Subcutaneous adipose tissue (tissue), 4 donors: ENCODE results near the gene OTUD1. TPM values are rescaled to one million over a fixed set of nuclear protein-coding genes. Genes with fewer than 3 reads are reported as not detected.

Experiments used
- total RNA-seq, 4 donors: library from RNA; depleted of rRNA; stranded (reverse); fragments of >200 nt; gene quantifications; one replicate each; pipeline ENCODE4 v1.1.0, GENCODE V29; 2016
- TF ChIP-seq, protein P1 (sequence below): fragments of 450-650 bp; IDR thresholded peaks from one replicate; pipeline ENCODE4 v1.5.1; 2016; ENCODE audit warnings: low read depth, mild to moderate bottlenecking, control low read depth, antibody characterized with exemption, moderate library complexity

The OTUD1 gene
- total RNA-seq, 4 donors from 2014 or later = 13.8 to 17.2 (median 16.2) TPM

DNA sequence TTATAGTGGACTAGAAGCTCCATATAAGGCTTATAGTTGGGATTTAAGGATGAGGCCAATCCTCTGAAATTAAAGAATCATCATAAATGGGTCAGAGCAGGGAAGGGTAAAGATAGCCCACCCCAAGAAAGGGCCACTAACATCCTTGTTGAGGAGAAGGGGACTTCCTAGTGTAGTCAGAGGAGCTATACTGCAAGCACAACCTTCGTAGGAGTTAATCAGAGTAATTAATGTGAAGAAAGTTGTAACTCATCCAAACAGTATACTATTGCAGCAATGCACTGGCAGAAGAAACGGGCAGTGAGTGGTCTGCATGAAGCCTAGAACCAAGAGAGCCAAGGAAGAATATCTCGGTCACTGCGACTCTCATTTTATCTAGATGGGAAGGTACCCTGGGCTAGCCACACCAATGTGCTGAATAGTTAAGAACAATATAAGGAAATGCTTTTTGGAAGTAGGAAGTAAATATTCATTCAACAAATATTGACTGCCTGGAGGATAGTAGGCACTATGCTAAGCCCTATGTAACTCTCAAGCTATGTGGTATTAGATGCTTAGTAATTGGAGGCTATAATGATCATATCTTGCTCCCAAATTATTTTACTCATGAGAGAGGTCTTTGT is 13.3 kb downstream of the OTUD1 start:
- TF ChIP-seq, protein P1, sequence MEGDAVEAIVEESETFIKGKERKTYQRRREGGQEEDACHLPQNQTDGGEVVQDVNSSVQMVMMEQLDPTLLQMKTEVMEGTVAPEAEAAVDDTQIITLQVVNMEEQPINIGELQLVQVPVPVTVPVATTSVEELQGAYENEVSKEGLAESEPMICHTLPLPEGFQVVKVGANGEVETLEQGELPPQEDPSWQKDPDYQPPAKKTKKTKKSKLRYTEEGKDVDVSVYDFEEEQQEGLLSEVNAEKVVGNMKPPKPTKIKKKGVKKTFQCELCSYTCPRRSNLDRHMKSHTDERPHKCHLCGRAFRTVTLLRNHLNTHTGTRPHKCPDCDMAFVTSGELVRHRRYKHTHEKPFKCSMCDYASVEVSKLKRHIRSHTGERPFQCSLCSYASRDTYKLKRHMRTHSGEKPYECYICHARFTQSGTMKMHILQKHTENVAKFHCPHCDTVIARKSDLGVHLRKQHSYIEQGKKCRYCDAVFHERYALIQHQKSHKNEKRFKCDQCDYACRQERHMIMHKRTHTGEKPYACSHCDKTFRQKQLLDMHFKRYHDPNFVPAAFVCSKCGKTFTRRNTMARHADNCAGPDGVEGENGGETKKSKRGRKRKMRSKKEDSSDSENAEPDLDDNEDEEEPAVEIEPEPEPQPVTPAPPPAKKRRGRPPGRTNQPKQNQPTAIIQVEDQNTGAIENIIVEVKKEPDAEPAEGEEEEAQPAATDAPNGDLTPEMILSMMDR = no peak

DNA sequence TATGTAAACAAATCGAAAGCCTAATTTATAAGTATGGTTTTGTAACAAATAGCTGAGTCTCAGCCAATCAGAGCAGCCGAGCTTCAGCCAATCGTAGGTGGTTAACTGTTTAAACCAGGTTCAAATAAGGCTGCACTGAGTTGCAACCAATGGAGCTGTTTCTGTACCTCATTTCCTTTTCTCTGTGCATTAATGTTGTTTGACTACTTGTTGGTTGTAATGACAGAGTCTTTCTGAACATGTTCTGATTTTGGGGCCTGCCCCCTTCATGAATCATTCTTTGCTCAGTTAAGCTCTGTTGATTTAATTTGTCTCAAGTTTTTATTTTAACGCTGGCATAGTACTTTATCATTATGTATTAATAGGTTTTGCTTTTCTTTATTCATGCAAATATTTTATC is 14.6 kb downstream of the OTUD1 start:
- TF ChIP-seq, protein P1 = no peak

DNA sequence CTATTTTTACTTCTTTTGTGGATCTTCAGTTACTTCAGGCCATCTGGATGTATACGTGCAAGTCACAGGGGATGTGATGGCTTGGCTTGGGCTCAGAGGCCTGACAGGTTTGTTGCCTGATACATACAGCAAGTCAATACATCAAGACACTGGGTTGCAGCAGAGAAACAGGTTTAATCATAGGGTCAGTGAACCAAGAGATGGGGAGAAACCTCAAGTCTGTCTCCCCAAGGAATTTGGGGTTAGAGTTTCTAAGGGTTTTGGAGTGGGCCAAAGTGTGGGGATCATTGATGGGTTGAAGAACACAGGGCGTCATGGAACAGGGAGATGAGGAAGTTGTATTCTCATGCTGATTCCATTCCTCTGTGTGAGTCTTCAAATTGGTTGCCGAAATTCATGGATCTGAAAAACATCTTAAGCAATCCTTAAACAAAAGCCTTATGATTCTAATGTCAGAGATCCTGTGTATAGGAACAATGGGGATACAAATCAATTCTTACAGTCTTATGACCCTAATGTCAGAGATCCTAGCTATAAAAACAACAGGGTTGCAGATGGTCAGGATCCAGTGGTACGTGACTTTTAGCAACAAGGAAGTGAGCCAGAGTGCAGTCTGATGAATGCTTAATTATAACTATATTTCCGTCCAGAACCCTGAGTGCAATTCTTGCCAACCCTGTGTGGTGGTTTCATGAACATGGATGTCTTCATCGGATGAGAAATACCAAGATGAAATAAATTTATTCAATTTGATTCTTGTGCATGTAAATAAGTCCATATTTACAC is 18.9 kb downstream of the OTUD1 start:
- TF ChIP-seq, protein P1 = no peak

DNA sequence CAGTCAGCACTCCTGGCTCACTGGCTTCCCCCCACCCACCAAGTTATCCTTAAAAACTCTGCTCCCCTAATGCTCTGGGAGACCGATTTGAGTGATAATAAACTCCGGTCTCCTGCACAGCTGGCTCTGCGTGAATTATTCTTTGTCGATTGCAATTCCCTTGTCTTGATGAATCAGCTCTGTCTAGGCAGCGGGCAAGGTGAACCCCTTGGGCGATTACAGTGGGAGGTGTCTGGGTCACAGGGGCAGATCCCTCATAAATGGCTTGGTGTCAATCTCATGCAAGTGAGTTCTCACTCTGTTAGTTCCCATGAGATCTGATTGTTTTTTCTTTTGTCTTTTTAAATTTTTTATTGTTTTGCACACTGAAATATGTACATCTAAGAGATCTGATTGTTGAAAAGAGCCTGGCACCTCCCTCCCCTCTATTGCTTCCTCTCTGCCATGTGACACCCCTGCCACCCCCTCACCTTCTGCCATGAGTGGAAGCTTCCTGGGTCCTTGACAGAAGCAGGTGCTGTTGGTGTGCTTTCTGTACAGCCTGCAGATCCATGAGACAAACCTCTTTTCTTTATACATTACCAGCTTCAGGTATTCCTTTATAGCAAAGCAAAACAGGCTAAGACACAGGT is 20.5 kb downstream of the OTUD1 start:
- TF ChIP-seq, protein P1 = no peak

DNA sequence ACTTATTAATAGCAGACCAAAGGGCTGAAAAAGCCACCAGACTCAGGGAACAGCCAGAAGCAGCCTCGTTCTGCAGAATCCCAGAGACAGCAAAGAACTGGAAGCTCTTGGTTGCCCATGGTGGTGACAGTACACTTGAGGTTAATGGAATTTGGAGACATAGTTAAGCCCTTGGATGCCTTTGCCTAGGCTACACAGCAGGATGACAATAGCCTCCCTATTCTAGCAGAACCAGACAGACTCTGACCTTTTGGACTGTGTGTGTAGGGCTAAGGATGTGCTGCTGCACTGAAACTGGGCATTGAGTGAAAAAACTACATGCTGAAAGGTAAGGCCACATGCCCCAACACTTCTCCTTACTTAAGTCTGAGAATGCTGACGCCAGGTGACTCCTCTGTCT is 22.7 kb downstream of the OTUD1 start:
- TF ChIP-seq, protein P1 = no peak

DNA sequence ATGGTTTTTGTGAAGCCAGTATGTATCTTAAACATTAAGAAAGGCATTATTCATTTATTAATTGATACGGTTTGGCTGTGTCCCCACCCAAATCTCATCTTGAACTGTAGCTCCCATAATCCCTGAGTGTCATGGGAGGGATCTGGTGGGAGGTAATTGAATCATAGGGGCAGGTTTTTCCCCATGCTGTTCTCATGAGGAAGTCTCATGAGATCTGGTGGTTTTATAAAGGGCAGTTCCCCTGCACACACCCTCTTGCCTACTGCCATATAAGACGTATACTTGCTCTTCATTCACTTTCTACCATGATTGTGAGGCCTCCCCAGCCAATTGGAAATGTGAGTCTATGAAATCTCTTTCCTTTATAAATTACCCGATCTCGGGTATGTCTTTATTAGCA is 28.1 kb downstream of the OTUD1 start:
- TF ChIP-seq, protein P1 = no peak

DNA sequence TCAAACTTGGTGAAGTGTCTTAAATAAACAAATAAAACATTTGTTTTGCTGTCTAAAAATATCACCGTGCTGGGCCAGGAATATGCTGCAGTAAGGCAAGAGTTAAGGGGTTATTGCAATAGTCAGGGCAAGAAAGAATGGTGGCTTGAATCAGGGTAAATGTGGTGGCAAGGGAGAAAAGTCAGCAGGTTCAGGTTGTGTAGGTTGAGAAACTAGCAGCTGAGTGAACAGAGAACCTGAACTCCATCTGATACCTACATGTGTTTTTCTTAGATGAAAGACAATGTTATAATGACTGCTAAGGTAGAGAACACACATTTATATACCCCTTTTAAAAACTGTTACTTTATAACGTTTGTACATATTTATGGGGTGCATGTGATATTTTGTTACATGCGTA is 28.7 kb downstream of the OTUD1 start:
- TF ChIP-seq, protein P1 = no peak
